ENCODE results near the gene CRMP1.
"Not testable (repeated sequence)": the region's sequence is repeated elsewhere in the genome, so short reads cannot be mapped to it uniquely, and the experiment has no call there.

The CRMP1 gene

DNA sequence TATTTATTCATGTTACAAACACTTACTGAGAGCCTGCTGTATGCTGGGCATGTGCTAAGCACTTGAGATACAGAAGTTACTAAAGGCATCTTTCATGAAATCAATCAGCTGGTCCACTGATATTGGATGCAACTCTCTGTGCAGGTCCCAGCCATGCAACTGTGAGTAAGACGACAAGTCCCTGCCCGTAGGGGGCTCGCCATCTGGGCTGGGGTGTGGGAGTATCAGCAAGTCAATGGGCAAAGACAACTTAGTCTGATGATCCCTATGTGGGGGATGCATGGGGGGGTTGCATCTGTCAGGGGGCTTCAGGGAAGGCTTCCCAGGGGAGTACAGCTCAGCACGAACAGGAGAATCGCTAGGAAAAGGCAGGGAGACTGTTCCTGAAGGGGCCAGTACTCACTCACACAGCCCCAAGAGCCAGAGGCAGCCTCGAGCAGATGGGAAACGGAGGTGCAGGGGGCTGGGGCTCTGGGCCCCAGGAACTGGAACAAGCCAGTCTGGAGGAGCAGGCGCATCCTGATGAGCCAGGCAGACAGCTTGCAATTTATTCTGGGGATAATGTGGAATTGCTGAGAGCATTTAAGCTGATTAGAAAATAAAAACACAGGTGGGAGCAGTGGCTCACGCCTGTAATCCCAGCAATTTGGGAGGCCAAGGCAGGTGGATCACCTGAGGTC, 40.2 kb downstream of the CRMP1 start:
- no peak for DNase-seq

- no peak for DNase-seq
Measured at GRCh38 chr4:5851637-5852301, 41.1 kb downstream of the CRMP1 start.

DNA sequence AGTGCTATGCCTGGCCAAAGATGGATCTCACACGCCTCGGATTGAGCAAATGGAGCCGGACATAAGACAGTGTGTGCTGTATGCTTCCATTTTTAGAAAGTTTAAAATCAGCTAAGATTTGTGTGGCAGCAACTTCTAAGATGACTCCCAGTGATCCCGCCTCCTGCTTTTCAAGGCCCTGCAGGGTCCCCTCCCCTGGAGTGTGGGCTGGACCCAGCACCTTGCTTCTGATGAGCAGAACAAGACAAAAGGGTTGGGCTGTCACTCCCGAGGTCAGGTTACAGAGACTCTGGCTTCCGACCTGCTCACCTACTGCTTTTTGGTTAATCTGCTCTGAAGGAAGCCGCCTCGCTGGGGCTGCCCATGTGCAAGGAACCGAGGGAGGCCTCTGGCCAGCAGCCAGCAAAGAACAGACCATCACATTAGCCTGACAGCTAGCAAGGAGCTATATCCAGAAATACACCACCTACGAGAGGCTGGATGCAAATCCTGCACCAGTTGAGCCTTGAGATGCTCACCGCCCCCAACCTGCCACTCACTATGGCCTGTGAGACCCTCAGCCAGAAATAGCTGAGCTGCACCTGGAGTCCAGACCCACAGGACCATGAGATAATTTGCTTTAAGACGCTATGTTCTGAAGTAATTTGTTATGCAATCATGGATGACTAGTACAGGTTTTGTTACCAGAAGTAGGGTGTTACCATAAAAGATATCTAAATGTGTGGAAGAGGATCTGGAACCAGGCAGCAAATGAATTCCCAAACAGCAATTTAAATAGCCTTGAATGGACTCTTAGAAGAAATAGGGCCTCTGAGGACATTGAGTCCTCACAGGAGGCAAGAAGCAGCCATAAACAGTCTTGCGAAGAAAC, 47.6 kb downstream of the CRMP1 start:
- no peak for DNase-seq

DNA sequence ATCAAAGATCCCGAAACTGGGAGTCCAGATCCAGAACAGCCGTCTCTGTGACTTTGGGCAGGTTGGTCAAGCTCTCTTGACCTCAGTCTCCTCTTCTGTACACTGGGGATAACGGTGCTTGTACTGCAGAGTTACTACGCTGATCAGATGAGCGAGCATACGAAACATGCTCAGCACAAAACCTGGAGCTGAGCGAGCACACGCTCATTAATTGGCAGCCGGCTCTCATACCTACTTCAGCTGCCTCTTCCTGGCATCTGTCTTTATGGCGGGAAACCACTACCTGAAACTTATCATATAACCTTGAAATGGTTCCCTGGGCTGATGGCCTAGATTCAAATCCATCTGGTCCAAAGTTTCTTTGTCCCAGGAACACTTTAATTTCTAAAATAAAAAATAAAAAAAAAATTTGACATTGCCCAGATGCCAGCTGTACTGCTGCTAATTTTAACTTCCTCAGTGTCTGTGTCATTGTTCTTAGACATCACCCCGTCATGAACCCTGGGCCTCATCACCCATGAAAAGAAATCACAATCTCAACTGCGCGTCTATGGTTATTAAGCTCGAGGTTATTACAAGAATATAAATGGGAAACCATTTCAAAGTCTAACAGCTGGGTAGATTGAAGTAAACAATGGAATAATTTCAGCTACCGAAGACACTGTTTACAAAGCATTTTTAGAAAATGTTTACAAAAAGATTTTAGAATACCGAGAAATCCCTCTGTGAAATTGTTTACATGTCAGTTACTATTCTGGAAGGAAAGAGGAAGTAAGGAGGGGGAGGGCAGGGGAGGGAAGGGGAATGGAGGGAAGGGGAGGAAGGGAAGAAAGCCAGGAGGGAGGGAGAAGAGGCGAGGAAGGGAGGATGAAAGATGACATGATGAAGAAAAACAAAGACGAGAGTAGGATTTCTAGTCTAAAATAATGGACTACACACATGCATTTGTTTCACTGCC, 49.0 kb downstream of the CRMP1 start:
- DNase-seq = no peak

DNA sequence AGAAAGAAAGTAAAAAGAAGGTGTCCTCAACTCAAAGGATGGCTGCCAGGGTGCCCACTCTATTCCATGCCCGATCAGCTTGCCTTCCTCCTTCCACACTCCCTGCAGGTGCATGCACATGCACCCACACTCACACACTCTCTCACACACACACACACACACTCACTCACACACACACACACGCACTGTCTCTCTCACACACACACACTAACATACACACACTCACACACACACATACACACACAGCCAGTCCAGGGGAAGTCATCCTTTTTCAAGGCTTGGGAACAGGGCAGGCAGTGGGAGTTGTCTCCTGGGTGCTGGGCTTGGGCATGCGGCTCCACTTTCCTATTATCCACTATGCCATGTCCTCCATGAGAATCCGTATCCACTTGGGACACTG, 50.4 kb downstream of the CRMP1 start:
- DNase-seq = no peak

GRCh38 chr4:5839751-5840674, 52.9 kb downstream of the CRMP1 start:
- no peak for DNase-seq

DNA sequence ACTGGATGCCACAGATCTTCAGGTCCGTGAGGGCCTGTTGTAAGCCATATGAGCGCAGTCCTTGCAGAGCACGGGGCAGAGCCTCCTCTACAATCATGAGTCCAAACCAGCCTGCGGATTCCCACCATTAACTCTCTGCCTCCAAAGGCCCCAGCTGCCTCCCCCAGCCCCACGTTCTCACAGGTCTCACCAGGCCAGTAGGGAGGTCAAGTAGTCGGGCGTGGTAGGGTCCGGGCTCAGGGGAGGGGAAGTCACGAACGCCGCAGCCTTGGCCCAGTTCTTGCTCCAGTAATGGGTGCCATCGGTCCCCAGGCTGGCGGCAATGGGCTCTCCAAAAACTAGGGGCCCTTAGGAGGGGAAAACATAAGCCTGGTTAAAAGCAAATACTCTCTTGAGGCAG, 53.6 kb downstream of the CRMP1 start:
- no peak for DNase-seq

DNA sequence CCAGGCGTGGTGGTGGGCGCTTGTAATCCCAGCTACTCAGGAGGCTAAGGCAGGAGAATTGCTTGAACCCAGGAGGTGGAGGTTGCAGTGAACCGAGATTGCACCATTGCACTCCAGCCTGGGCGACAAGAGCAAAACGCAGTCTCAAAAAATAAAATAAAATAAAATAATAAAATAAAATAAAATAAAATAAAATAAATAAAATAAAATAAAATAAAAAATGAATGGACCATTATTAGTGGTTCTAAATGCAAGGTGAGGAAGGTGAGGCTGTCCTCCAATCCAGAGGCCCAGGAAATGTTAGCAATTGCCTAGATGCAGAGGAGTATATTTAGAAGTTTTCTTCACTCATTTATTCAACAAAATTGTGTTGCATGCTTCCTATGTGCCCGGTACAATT, 55.4 kb downstream of the CRMP1 start:
- not testable (repeated sequence) for DNase-seq

DNA sequence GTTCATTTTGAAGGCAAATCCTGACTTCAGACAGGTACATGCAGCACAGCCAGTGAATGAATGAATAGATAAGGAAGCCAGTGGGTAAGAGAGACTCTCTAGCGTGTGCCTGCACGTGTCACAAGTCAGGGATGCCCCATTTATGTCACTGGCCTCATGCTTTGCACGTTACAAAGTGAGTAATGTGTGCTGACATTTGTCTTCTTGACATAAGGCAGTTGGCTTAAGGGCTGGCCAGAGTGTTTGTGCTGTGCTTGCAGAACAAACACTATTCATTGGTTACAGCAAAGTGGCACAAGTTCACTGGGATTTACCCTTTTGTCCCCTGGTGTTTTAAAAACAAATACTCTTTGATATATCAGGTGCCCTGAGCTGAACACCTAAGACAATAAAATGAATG, 55.9 kb downstream of the CRMP1 start:
- DNase-seq = no peak

GRCh38 chr4:5828005-5828391, 64.9 kb downstream of the CRMP1 start:
- DNase-seq = no peak

DNA sequence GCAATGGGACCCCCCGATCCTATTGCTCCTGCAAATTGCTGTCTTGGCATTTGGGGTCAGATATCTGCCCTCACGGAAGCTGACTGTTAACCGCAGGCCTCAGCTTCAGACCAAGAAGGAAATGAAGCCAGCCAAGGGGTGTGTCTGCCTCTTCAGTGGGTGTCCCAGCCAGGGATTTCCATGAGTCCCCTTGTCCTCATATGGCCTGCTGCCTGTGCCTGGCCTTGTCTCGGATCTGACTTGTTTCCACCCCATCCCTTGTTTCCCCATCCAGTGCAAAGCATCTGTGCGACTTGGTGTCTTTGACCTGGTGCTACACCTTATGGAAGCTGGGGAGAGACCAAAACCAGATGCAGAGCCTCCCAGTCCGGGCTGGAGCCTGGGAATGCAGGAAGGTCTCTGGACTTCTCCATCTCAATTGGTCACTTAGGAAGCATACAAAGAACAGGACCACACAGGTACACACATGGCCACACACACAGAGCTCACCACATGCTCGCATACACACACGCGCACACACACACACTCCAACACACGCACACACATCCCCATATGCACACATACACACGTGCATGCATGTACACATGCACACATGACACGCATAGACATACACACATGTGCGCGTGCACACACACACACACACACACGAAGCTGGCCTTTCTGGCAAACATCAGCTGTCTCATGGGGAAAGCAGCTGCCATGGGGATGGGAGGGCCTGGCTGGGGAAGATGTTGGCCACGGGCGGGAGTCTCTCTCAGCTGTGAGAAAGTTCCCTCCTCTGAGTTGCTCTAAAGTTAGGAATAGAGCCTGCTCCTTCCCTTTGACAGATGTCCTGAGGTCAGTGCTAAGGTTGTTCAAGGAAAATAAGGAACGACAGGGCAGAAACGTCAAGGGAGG, 65.5 kb downstream of the CRMP1 start:
- no peak for DNase-seq

DNA sequence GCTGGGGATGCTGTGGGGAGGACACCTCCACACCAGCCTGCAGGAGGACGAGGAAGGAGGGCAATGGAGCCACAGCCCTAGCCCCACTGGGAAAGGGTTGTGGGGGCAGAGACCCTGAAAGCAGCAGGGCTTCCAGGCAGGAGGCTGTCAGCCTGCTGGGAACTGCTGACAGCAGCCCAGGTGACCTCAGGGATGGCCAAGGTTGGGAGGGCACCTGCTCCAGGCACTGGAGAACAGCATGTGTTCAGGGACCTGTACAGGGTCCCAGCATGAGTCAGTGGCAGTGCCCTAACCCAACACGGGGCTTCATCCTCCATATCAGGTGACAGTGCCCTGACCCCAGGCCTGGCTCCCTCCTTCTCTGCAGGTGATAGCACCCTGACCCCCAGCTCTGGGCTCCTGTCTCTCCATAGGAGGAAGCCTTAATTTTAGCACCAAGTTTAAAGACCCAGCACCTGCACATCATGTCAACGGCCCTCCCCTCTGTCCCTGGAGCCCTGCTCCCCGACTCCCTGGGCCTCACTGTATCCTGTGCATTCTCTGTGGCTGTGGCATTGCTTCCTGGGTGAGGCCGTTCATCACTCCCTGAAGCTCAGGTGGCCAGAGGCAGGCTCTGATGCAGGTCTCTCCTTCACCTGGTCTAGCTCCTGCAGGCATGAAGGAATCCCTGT, 66.3 kb downstream of the CRMP1 start:
- DNase-seq = no peak

DNA sequence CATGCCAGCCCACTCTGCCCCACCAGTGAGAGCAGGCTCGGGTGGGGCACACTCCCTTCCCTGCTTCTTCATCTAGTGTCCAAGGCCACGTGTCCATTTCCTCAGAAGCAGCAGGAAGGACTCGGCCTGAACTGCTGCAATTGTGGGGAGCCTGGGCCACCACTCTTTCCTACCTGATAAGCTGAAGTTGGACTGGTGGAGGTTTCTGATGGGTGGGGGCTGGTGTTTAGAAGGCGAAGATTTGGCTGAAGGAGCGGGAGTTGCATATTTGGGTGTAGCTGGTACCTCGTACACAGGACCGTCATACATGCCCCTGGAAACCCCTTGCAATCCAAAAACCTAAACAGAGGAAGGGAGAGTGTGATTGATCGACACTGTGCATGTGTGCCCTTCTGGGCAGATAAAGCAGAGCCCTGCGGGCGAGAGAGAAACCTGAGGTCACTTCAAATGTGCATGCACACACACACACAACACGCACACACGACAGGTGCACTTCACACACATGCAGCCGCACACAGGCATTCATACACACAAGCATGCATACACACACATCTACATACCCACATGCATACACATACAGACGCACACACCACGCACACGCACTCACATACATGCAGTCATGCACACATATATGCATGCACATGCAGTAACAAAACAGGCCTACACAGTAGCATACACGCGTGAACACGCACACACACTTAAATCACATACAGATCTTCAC, 67.4 kb downstream of the CRMP1 start:
- DNase-seq = no peak

- DNase-seq = peak; percentile 6
Measured at GRCh38 chr4:5824635-5825034, 68.3 kb downstream of the CRMP1 start.

DNA sequence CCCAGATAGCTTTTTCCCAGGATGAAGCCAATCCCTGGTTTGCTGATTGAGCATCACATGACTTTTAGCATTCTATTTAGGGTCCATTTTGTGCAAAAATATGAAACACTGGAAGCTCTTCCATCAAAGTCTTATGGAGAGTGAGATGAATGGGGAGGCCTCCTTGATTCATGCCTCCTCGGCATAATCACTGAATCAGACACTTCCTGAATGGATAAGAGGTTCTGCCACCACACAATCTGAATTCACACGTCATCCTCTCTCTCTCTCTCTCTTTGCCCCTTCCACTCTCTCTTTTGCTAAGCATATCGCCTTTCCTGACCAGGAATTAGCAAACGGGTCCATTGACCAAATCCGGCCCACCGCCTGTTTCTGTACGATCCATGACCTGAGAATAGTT, 68.7 kb downstream of the CRMP1 start:
- no peak for DNase-seq

DNA sequence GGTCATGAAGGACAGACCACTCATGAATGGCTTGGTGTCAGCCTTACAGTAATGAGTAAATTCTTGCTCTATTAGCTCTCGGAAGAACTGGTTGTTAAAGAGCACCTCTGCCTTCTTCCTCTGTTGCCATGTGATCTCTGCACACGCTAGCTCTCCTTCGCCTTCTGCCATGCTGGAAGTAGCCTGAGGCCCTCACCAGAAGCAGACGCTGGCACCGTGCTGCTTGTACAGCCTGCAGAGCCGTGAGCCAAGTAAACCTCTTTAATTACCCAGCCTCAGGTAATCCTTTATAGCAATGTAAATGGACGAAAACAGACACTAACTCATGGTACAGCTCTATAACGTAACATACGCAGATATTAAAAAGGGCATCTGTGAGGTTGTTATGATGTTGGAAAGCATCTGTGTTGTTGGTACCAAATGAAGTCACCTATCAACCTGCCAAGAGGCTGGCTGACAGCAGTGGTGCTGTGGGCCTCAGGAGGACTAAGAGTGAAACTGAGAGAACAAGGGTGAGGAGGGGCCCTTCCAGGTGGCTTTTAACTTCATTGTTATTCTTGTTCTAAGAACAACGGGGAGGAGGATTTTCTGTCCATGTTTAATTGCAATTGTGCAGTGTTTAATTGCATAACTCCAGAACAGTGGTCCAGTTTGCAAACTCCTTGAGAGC, 69.2 kb downstream of the CRMP1 start:
- no peak for DNase-seq

- no peak for DNase-seq
Measured at GRCh38 chr4:5822619-5823018, 70.3 kb downstream of the CRMP1 start.

DNA sequence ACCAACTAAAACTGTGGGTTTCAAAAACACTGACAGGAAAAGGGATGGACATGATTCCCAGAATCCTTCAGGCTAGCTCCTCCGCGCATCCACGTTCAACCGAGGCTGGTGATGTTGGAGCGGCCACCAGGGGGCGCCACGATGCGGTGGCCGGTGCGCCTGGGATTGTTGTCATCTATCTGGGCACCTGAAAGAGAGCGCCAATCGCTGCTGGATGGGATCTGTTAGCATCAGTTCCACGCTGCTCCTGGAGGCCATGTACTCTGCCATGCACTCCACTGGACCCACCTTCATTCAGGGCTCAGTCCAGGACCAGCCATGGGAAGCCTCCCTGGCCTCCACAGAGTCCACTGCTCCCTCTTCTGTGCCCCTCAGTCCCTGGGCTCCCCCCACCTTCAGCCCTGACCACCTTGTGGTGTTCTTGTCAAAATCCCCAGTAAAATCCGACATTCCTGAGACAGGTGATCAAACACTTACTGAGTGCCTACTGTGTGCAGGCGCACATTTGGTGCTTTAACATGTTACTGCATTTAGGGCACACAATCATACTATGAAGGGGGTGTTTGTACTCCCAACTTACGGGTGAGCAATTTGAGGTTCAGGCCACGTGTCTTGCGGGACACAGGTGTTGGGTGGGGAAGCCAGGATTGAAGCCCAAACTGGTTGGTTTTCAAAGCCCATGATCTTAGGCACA, 71.1 kb downstream of the CRMP1 start:
- DNase-seq = peak; percentile 26
